Measurements from ENCODE around the gene FBXO28. TPM values are rescaled to one million over a fixed set of nuclear protein-coding genes. Genes with fewer than 3 reads are reported as not detected.
"Not testable (repeated sequence)": the region's sequence is repeated elsewhere in the genome, so short reads cannot be mapped to it uniquely, and the experiment has no call there.

Gene FBXO28
- total and polyA plus RNA-seq, 8 donors: 4.6 to 44.2 (median 9.6) TPM

DNA sequence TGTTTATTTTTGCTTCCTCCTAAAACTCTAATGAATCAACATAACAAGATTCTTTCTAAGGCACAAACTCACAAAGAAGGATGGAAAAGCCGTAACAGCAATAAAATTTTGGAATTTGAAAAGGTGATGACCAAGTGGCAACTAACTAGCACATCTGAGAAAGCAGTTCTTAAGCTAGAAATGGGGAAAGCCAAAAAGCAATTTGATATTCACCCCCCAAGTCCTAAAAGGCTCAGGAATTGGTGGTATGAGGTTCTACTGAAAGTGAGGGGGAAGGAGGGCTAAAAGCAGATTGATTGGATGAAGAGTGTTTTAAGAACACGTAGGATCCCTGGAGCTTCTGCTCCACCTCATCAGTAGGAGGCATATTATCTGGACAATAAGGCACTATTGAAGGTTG lies 43.4 kb upstream of the FBXO28 start:
- DNase-seq: no peak
- no peaks in the 10 kb centered on the region for H3K27me3 ChIP-seq
- H3K4me1 ChIP-seq: peaks cover 0 to 3% (median 0%) of the 10 kb centered on the region in 4 donors
- H3K27ac ChIP-seq: no peak overlapping the region
- intact Hi-C loops (cut with DNase I; ENCODE audit: low total_unique reads): no loop called here
- H3K36me3 ChIP-seq: no peaks in the 10 kb centered on the region
- no peaks in the 10 kb centered on the region for H3K9me3 ChIP-seq
- 73 to 84% (median 75%) methylated on average over 2 of the region's 2 CpGs for WGBS, 5 donors
- TF ChIP-seq, protein P1, sequence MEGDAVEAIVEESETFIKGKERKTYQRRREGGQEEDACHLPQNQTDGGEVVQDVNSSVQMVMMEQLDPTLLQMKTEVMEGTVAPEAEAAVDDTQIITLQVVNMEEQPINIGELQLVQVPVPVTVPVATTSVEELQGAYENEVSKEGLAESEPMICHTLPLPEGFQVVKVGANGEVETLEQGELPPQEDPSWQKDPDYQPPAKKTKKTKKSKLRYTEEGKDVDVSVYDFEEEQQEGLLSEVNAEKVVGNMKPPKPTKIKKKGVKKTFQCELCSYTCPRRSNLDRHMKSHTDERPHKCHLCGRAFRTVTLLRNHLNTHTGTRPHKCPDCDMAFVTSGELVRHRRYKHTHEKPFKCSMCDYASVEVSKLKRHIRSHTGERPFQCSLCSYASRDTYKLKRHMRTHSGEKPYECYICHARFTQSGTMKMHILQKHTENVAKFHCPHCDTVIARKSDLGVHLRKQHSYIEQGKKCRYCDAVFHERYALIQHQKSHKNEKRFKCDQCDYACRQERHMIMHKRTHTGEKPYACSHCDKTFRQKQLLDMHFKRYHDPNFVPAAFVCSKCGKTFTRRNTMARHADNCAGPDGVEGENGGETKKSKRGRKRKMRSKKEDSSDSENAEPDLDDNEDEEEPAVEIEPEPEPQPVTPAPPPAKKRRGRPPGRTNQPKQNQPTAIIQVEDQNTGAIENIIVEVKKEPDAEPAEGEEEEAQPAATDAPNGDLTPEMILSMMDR (IDR thresholded peaks at IDR 0.05): no peak
- TF ChIP-seq EP300 (IDR thresholded peaks at IDR 0.05) (no peak), POLR2AphosphoS5 (IDR thresholded peaks at IDR 0.05) (no peak), POLR2A (IDR thresholded peaks at IDR 0.05) (no peak)
- no peak overlapping the region for H3K4me3 ChIP-seq

DNA sequence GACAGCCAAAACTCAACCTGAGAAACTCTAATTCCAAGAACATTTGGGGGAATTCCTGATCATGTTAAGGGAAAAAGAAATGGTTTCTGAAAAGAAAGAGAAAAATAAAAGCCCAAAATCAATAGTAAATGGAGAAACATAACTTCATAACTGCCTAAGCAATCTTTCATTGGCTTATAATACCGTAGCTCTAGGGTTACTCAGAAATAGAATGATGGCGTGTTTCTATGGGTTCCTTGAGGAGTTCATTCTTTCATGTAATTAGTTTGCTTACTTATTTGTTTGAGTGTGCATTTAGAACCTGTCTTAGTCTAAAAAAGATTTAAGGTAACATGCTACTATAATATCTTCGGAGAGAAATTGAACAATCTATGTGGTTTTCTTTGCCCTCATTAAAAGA lies 37.5 kb upstream of the FBXO28 start:
- no peak overlapping the region for H3K4me3 ChIP-seq
- DNase-seq: no peak
- intact Hi-C loops (cut with DNase I; ENCODE audit: low total_unique reads): no loop called here
- H3K4me1 ChIP-seq: no peaks in the 10 kb centered on the region
- no peak overlapping the region for H3K27ac ChIP-seq
- no peaks in the 10 kb centered on the region for H3K36me3 ChIP-seq
- no peak for TF ChIP-seq POLR2AphosphoS5 (IDR thresholded peaks at IDR 0.05)
- TF ChIP-seq POLR2A (IDR thresholded peaks at IDR 0.05): no peak
- no peak for TF ChIP-seq EP300 (IDR thresholded peaks at IDR 0.05)
- TF ChIP-seq, protein P1 (IDR thresholded peaks at IDR 0.05): no peak
- no peaks in the 10 kb centered on the region for H3K9me3 ChIP-seq
- H3K27me3 ChIP-seq: no peaks in the 10 kb centered on the region
- WGBS, 5 donors: 58 to 83% (median 74%) methylated on average over 3 of the region's 3 CpGs

DNA sequence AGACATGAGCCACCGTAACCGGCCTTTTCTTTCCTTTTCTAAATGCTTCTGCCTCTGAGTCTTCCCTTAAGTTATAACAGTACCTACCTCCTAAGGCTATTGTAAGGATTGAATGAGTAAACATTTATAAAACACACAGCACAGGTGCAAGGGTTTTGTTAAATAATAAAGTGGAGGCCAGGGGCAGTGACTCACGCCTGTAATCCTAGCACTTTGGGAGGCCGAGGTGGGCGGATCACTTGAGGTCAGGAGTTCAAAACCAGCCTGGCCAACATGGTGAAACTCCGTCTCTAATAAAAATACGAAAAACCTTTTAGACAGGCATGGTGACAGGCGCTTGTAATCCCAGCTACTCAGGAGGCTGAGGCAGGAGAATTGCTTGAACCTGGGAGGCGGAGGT lies 34.3 kb upstream of the FBXO28 start:
- DNase-seq; H3K4me1 ChIP-seq; H3K36me3 ChIP-seq; H3K27me3 ChIP-seq; H3K4me3 ChIP-seq; intact Hi-C loops (cut with DNase I; ENCODE audit: low total_unique reads); H3K27ac ChIP-seq; H3K9me3 ChIP-seq: not testable (repeated sequence)
- 46 to 65% (median 52%) methylated on average over 9 of the region's 9 CpGs for WGBS, 5 donors

DNA sequence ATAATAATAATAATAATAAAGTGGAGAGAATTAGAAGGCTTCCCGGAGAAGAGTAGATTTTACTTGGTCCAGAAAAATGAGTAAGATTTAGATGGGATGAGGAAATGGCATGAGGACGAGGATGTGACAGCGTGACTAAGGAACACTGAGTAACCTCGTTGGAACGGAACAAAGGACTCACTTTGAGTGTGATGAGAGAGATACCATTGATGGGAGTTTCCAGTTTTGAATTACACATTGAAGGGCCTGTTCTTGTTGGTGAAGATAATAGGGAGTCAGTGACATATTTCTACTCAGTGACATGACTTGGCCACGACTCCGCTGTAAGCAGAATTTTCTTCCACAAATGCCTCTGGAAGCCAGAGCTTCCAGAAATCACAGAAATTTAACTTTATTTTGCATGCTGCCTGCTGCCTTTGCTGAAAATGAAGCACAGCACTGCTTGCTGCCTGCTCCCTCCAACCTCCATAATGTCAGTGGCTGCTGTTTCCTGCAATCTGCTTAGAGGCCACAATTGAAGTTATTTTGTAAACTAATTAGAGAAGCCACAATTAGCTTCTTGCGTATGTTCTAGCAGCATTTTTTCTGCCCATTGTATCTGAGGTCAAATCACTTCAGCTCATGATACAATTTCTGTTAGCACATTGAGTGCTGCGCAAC lies 33.7 kb upstream of the FBXO28 start:
- TF ChIP-seq, protein P1 (IDR thresholded peaks at IDR 0.05): no peak
- TF ChIP-seq POLR2A (IDR thresholded peaks at IDR 0.05) (no peak), EP300 (IDR thresholded peaks at IDR 0.05) (no peak)
- DNase-seq: no peak
- Histone ChIP-seq H3K27ac (no peak overlapping the region), H3K27me3 (no peaks in the 10 kb centered on the region), H3K9me3 (no peaks in the 10 kb centered on the region), H3K4me3 (no peak overlapping the region), H3K36me3 (no peaks in the 10 kb centered on the region), H3K4me1 (no peaks in the 10 kb centered on the region)
- 65 to 82% (median 75%) methylated on average over 9 of the region's 9 CpGs for WGBS, 5 donors
- intact Hi-C loops (cut with DNase I; ENCODE audit: low total_unique reads): no loop called here

DNA sequence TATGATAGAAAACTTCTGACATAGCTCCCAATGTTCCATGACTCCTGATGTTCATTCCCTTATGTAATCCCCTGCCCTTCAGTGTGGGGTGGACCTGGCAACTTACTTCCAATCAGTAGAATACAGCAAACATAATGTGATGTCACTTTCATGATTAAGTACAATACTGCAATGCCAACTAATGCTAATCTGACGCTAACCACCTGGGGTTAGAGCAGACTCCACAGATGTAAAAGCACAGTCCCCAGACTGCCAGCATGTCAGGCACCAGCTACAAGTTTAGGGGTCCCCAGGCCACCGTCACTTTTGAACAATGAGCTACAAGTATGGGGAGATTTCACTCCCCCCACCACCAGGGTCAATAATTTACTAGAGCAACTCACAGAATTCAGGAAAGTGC lies 32.3 kb upstream of the FBXO28 start:
- no peak for DNase-seq
- Histone ChIP-seq H3K27me3 (no peaks in the 10 kb centered on the region), H3K4me3 (no peak overlapping the region), H3K9me3 (no peaks in the 10 kb centered on the region), H3K27ac (no peak overlapping the region), H3K4me1 (no peaks in the 10 kb centered on the region), H3K36me3 (no peaks in the 10 kb centered on the region)
- TF ChIP-seq POLR2A (IDR thresholded peaks at IDR 0.05) (no peak), POLR2AphosphoS5 (IDR thresholded peaks at IDR 0.05) (no peak), EP300 (IDR thresholded peaks at IDR 0.05) (no peak)
- TF ChIP-seq, protein P1 (IDR thresholded peaks at IDR 0.05): no peak
- intact Hi-C loops (cut with DNase I; ENCODE audit: low total_unique reads): no loop called here
- 63 to 92% (median 81%) methylated on average over 2 of the region's 2 CpGs for WGBS, 5 donors

All from stomach (tissue), 9 donors.